HG03095 (cell line): Measurements from ENCODE around the gene PVRIG.
"Not testable (repeated sequence)": the region's sequence is repeated elsewhere in the genome, so short reads cannot be mapped to it uniquely, and the experiment has no call there.

Source experiments
- ATAC-seq: cut with Tn5 transposase; IDR thresholded peaks from one replicate; pipeline ENCODE4 v1.9.1; 2021; ENCODE audit warnings: moderate library complexity; ENCODE audit not compliant: unreplicated experiment

PVRIG gene

DNA sequence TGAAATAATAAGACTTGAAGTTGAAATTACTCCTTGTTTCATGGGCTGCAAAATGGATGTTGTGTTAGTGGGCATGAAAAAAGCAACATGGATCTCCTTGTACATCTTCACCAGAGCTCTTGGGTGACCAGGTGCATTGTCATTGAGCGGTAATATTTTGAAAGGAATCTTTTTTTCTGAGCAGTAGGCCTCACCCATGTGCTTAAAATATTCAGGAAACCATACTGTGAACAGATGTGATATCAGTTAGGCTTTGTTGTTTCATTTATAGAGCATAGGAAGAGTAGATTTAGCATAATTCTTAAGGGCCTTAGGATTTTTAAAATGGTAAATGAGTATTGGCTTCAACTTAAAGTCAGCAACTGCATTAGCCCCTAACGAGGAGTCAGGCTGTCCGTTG is 26.8 kb upstream of the PVRIG start:
- no peak for ATAC-seq

DNA sequence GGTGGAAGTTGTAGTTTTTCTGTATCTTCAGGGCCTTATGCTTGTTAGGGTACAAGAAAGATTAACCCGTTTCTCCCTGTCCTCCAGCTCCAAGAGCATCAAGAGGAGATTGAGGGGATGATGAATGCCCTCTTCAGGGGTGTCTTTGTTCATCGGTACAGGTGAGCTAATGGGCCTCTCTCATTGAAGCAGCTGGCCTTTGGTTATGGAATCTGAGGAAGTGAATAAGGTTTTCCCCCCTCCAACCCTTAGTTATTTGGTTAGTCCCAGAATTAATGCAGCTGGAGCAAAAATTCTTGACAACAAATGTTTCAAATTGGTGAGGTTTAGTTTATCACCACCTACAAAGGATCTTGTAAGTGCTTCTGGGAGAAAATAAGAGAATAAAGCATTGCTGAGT is 24.5 kb upstream of the PVRIG start:
- no peak for ATAC-seq

DNA sequence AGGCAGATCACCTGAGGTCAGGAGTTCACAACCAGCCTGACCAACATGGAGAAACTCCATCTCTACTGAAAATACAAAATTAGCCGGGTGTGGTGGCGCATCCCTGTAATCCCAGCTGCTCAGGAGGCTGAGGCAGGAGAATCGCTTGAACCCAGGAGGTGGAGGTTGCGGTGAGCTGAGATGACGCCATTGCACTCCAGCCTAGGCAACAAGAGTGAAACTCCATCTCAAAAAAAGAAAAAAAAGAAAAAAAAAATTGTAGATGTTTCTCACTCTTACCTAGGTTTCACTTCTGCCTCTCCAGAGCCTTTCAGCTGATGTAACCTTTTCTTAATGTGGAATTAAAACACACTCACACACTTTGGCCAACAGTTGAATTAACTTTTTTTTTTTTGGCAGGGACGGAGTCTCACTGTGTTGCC is 23.8 kb upstream of the PVRIG start:
- ATAC-seq: not testable (repeated sequence)

DNA sequence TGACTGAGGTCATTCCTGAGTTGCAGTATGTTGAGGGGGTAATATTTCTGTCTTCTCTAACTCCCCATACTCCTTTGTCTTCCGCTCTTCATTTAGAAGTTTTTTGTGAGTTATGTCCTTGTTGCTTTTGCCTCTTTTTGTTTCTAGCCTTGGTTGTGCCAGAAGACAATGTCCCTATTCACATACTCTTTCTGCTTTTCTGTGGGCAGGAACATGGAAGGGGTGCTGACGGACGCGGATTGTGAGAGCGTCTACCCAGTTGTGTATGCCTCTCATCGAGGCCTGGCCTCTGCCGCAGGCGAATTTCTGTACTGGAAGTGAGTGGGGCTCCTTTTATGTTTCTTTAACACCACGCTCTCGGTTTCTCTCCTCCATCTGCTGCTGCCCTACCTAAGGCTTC is 21.5 kb upstream of the PVRIG start:
- no peak for ATAC-seq

DNA sequence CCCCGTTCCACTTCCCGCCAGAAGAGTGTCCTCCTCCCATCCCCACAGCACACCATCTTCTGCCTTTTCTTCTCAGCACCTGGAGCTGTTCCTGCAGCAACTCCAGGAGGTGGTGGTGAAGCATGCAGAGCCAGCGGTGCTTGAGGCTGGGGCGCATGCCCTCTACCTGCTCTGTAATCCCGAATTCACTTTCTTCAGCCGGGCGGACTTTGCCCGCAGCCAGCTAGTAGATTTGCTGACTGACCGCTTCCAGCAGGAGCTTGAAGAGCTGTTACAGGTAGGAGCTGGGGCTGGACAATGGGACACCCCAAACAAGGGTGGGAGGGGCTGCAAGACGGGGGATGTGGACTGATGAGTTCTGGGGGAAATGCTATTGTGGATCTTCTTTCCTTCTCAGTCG is 19.1 kb upstream of the PVRIG start:
- ATAC-seq: no peak

DNA sequence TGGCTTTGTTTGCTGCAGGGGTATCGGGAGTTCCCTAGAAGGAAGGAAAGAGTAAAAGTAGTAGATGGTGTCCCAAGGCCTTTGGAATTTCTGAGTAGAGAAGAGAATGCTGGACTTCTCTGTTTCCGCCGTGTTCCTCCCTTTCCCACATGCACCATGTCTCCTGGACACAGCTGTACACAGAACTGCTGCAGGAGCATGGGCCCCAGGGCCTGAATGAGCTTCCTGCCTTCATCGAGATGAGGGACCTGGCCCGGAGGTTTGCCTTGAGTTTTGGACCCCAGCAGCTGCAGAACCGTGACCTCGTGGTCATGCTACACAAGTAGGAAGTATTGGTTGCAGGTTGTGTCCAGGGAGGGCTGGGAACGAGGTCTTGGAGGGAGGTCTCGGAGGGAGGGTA is 15.3 kb upstream of the PVRIG start:
- ATAC-seq: no peak

DNA sequence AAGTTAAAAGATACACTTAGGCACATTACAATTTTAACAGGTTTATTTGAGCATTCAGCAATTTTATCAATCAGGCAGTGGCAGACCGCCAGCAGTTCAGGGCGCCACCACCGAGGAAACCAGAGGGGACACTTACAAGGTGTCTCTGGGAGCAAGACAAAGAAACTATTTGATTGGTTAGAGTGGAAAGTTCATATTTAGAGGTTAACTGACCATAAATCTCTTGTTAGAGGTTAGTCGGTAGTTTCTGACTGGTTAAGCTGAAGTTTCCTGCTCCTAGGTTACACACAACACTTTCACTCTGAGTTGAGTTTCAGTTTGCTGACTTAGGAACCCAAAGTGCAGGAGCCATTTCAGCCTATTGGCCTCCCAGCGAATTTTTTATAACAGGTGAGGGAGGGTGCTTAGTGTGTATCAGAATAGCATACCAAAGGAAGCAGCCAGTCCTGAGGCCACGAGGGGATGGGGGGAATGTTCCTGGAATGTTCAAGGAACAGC is 10.8 kb upstream of the PVRIG start:
- ATAC-seq: peak; percentile 71

DNA sequence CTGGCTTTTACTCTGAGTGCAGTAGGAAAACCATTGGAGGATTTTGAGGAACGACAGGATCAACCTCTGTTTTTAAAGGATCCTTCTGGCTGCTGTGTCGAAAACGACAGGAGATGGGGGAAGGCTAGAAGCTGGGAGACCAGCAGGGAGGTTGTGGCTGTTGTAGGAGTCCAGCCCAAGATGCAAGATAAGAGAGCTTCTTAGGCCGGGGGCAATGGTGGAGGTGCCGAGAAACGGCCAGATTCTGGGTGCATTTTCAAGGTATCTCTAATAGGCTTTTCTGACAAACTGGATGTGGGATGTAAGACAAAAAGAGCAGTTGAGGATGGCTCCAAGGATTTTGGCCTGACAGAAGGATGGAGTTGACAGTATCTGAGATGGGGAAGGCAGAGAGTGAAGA is 10.3 kb upstream of the PVRIG start:
- ATAC-seq: no peak

DNA sequence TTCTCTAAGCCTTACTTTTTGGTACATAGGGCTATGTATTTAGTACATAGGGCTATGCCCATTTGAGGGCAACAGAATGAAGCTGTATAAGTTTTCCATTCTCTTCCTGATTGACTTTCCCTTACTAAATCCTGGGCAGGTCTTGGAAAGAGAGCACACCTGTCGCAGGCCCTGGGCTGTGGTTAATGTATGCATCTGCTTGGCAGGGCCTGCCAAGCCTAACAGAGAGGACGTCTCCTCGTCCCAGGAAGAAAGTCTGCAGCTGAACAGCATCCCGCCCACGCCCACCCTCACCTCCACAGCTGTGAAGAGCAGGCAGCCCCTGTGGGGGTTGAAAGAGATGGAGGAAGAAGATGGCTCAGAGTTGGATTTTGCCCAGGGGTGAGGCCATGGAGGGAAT is 8.9 kb upstream of the PVRIG start:
- no peak for ATAC-seq

DNA sequence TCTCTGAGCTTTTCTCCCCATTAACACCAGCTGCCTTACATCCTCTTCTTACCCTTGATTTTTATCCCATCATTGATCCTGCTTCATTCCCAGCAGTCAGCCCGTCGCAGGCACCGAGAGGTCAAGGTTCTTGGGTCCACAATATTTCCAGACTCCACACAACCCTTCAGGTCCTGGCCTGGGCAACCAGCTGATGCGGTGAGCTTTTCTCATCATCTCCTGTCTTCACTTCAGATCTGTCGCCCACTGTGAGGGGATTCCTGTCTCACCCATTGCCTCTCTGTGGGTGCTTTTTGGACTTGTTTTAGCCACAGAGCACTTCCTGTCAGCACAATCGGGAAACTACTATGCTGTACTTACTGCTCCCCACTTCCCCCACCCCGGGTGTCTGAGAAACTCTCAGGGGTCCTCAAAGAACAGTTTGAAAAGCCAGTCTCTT is 8.4 kb upstream of the PVRIG start:
- no peak for ATAC-seq

DNA sequence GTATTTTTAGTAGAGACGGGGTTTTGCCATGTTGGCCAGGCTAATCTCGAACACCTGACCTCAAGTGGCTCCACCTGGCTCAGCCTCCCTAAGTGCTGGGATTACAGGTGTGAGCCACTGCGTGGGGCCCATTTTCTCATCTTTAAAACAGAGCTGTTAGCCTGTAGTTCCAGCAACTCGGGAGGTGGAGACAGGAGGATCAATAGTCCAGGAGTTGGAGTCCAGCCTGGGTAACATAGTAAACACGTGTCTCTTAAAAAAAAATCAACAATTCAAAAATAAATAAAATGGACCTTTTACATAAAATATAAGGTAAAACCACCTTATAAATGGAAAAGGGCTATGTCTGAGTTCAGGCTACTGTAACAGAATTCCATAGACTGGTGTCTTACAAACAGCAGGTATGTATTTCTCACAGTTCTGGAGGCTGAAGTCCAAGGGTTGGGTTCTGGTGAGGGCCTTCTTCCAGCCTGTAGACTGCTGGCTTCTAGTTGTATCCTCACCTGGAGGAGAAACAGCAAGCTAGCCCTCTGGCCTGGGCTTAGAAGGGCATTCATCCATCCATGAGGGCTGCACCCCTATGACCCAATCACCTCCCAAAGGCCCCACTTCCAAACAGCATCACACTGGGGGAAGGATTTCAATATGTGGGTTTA is 7.0 kb upstream of the PVRIG start:
- ATAC-seq: no peak

DNA sequence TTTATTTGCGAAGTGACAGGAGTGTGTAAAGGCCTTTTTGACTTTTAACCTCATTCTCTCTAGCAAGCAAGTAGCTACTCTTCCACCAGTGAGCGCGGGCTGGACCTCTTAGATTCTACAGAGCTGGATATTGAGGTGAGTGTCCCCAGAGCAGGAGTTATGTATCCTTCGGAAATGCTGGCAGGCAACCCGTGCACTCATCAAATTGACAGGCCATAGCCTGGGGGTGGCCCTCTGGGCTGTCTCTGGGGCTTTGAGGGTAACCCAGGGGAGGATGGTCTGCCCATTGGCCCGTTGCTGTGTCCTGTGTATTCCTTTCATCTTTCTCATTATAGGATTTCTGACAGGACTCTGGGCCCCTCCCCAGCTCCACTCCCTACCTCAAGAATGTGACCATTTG is 6.1 kb upstream of the PVRIG start:
- no peak for ATAC-seq

DNA sequence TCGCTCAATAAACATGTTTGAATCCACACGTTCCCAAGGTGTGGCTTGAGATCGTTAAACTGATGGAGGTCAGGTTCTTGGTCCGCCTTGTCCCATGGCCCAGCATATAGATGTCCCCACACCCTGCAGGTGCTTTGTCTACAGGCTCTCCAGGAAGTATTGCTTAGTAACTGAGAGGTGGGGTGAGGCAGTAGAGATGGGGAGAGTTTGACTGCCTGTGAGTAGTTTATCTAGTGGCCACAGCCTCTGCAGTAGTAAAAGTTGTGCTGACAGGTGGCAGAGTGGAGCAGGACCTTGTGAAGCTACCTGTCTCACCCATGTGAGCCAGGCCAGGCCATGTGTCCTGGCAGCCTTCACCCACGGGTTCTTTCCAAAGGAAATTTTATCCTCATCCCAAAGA is 5.4 kb upstream of the PVRIG start:
- not testable (repeated sequence) for ATAC-seq

DNA sequence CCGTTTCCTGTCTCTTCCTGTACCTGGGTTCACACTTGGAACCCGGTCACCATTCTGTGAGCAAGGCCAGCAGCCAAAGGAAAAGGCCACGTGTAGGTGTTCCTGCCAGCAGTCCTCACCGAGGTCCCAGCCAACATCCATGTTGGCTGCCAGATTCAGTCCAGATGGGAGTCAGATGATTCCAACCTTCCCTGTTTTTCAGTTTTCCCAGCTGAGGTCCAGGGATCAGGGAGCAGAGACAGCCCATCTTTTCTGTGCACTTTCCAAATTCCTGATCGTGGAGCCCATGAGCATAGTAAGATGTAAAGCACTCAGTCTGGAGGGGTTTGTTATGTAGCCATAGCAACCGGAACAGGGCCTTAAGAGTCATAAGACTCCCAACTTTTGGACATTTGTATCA is 3.9 kb upstream of the PVRIG start:
- ATAC-seq: no peak

DNA sequence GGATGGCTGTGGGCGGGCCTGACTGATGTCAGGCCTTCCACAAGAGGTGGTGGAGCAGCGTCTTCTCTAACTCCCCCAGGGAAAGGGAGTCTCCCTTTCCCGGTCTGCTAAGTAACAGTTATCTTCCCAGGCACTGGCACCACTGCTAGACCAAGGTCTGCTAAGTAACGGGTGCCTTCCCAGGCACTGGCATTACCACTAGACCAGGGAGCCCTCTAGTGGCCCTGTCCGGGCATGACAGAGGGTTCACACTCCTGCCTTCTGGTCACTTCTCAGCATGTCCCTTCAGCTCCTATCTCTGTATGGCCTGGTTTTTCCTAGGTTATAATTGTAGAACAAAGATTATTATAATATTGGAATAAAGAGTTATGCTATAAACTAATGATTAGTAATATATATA is 1.8 kb upstream of the PVRIG start:
- peak; percentile 12 for ATAC-seq

DNA sequence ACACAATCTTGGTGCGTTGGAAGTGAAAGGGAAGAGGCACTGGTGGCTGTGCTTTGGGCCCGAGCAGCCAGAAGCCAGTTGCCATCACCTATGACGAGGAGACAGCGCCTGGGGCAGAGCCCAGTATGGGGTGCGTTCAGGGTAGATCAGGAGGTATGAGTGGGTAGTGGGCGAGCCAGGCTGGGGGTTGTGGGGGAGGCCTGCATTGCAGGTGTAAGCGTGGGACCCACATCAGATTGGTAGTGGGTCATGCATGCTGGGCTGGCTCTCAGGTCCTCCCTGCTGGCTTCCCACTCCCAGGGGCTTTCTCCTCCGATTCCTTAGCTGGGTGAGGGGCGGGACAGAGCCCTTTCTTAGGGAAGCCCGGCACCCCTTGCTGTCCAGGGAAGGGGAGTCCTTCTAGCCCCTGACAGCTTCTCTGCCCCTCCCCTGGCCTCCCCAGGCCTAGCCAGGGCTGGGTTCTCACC is 445 bp upstream of the PVRIG start:
- ATAC-seq: no peak

DNA sequence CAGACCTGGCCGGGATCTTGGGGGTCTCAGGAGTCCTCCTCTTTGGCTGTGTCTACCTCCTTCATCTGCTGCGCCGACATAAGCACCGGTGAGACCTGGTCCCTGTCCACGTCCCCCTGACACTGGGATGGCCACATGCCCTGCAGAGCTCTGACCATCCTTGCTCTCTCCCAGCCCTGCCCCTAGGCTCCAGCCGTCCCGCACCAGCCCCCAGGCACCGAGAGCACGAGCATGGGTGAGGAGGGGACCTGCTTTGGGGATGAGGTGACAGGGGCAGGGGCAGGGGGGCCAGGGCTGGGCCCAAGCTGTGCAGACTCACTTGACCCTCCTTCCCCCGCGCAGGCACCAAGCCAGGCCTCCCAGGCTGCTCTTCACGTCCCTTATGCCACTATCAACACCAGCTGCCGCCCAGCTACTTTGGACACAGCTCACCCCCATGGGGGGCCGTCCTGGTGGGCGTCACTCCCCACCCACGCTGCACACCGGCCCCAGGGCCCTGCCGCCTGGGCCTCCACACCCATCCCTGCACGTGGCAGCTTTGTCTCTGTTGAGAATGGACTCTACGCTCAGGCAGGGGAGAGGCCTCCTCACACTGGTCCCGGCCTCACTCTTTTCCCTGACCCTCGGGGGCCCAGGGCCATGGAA is 959 bp downstream of the PVRIG start:
- no peak for ATAC-seq

DNA sequence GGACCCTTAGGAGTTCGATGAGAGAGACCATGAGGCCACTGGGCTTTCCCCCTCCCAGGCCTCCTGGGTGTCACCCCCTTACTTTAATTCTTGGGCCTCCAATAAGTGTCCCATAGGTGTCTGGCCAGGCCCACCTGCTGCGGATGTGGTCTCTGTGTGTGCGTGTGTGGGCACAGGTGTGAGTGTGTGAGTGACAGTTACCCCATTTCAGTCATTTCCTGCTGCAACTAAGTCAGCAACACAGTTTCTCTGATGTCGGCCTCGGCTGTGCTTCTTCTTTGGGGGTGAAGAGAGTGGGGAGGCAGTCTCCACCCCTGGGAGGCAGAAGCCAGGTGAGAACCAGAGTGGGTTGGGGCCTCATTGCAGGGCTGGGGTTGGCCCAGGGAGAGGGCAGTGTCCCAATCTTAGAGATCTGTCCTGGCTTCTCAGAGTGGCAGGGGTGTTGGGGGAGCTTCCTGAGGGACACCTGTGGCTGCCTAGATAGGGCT is 1.5 kb downstream of the PVRIG start:
- ATAC-seq: peak; percentile 51

DNA sequence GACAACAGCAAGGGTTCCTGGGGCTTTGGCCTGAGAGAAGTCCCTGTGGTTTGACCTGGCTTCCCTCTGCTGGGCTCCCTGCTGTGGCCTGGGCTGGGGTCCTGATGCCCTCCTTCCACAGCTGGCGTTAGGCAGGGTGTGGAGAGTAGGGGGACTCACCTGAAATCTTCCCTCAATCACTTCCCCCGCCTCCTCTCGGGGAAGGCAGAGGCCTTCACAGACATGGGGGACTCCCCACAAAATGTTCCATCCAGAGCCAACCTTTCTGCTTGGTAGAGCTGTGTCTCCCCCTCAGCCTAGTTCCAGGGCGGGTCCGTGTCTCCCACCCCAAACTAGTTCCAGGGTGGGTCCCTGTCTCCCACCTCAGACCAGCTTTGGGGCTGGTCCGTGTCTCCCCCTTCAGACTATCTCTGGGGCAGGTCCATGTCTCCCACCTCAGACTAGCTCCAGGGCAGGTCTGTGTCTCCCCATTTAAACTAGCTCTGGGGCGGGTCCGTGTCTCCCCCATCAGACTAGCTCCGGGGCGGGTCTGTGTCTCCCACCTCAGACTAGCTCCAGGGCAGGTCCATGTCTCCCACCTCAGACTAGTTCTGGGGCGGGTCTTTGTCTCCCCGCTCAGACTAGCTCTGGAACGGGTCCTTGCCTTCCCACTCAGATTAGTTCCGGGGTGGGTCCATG is 2.2 kb downstream of the PVRIG start:
- no peak for ATAC-seq

DNA sequence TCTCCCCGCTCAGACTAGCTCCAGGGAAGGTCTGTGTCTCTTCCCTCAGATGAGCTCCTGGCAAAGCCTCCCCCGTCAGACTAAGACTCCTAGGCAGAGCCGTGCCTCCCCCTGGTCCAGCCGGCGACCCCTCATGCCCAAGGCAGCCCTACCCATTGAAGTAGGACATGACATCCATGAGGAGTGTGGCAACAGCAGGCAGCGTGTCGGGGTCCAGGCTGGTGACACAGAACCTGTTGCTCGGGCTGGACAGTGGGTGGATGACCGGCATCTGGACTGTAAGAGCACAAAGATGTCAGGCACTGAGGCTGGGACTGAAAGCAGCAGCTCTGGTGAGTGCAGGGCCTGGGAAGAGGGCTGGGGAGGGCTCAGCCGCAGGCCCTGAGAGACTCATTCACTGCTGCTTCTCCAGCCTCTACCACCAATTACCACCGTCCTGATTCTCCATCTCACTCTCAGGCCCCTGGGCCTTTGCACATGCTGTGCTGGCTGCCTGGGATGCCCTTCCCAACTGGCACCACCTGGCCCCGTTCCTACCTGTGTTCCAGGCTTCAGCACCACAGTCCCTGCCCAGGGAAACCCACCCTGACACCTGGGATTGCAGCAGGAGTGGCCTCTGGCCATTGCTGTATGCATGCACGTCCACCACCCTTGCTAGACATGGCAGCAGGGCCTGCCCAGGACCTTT is 2.8 kb downstream of the PVRIG start:
- no peak for ATAC-seq

DNA sequence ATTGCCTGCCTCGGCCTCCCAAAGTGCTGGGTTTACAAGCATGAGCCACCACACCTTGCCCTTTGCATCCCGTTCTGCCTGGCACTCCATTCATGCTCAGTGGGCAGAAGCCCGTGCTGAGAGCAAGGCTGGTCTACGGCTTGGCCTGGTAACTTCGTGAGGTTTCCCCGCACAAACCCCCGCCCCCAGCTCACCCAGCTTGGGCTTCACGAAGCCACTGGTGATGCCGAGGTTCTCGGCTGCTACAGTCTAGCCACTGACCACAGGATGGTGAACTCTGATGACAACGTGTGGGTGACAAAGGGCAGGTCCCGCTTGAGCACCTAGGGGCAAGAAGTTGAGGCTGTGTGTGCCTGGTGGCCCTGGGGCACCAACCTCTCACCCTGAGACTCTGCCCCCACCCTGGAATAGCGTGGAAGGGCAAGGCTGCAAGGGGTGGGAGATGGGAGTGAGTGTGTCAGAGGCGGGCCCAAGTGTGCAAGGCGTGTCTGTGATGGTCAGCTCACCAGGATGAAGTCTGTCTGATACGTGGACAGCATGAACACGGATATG is 3.7 kb downstream of the PVRIG start:
- ATAC-seq: not testable (repeated sequence)
